ENCODE measurements around the gene PAX1.

DNA sequence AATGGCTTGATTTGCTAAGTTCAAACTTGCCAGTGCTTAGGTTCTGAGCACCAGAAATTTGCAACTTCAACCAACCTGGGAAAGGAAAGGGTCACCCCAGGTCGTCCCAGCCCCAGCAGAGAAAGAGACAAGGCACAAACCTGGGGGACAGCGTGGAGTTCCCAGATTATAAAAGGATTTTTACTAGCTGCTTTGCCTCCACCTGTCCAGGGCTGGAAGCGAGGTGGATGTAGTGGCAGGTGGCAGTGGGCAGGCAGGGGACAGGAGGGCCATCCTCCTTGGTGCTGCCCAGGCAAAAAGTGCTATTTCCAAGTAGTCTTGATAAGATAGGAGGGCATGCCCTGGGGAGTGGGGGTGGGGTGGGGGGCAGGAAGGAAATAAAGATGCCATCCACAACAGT lies 4.9 kb downstream of the PAX1 start:
- TF ChIP-seq CTCF (IDR thresholded peaks at IDR 0.05) (no peak), NR2C2 (CRISPR knock-in tag; IDR thresholded peaks at IDR 0.05) (no peak), ZNF512 (CRISPR knock-in tag; IDR thresholded peaks at IDR 0.05; ENCODE audit: borderline replicate concordance) (no peak), KAT7 (CRISPR knock-in tag; IDR thresholded peaks at IDR 0.05; ENCODE audit: borderline replicate concordance) (no peak), USF2 (CRISPR knock-in tag; IDR thresholded peaks at IDR 0.05) (no peak)

All from WTC11 (cell line).